SH-SY5Y (cell line): ENCODE data around the gene MROH8.

Experiments
- GATA2 ChIP-seq: IDR thresholded peaks from 2 replicates; pipeline ENCODE4 v1.6.1; 2011; ENCODE audit warnings: mild to moderate bottlenecking, low read depth, low read length
- GATA3 ChIP-seq: IDR thresholded peaks from 2 replicates; pipeline ENCODE4 v1.6.1; 2011; ENCODE audit warnings: low read depth, mild to moderate bottlenecking, low read length, moderate library complexity

- TF ChIP-seq GATA3 (no peak), GATA2 (no peak)
These were observed 11.2 kb upstream of the MROH8 start for GRCh38 chr20:37190354-37191112.
